Stimulated activated CD8-positive, alpha-beta memory T cell treated with anti-CD3 and anti-CD28 coated beads, Interleukin-4, amount 100 ng/mL, for 48 hours (primary cell): ENCODE data around the gene MCM6.
"Not testable (repeated sequence)": the region's sequence is repeated elsewhere in the genome, so short reads cannot be mapped to it uniquely, and the experiment has no call there.

Experiments
- DNase-seq: peaks from one replicate; pipeline ENCODE4 v3.0.0-alpha.2; 2020

The MCM6 gene

GRCh38 chr2:135818937-135819610 lies 57.2 kb downstream of the MCM6 start:
- DNase-seq = peak; percentile 69

- no peak for DNase-seq
Measured at GRCh38 chr2:135817951-135818350, 58.3 kb downstream of the MCM6 start.

GRCh38 chr2:135817466-135817865 lies 58.8 kb downstream of the MCM6 start:
- no peak for DNase-seq

GRCh38 chr2:135815269-135815668 lies 61.0 kb downstream of the MCM6 start:
- DNase-seq = no peak

- DNase-seq = no peak
Measured at GRCh38 chr2:135812907-135813511, 63.2 kb downstream of the MCM6 start.

GRCh38 chr2:135807874-135808273 lies 68.4 kb downstream of the MCM6 start:
- DNase-seq = not testable (repeated sequence)

GRCh38 chr2:135803278-135803677 lies 73.0 kb downstream of the MCM6 start:
- no peak for DNase-seq

- DNase-seq = no peak
Measured at GRCh38 chr2:135802350-135802749, 73.9 kb downstream of the MCM6 start.

- no peak for DNase-seq
Measured at GRCh38 chr2:135800513-135801460, 75.5 kb downstream of the MCM6 start.

GRCh38 chr2:135799738-135800137 lies 76.5 kb downstream of the MCM6 start:
- no peak for DNase-seq

GRCh38 chr2:135798762-135799161 lies 77.5 kb downstream of the MCM6 start:
- no peak for DNase-seq

GRCh38 chr2:135798275-135798705 lies 78.0 kb downstream of the MCM6 start:
- DNase-seq = no peak

- peak; percentile 88 for DNase-seq
Measured at GRCh38 chr2:135797497-135798274, 78.6 kb downstream of the MCM6 start.

GRCh38 chr2:135796606-135797005 lies 79.6 kb downstream of the MCM6 start:
- DNase-seq = no peak

GRCh38 chr2:135795641-135796040 lies 80.6 kb downstream of the MCM6 start:
- DNase-seq = not testable (repeated sequence)

GRCh38 chr2:135792401-135793150 lies 83.7 kb downstream of the MCM6 start:
- DNase-seq = no peak

- no peak for DNase-seq
Measured at GRCh38 chr2:135791418-135792190, 84.6 kb downstream of the MCM6 start.

GRCh38 chr2:135790423-135790822 lies 85.8 kb downstream of the MCM6 start:
- no peak for DNase-seq
